CD4-positive, alpha-beta T cell treated with Interleukin-15 for 4 hours (primary cell): Measurements from ENCODE around the gene HTRA1.

Experiments
- DNase-seq: peaks from one replicate; pipeline ENCODE4 v3.0.0-alpha.2; 2020; ENCODE audit warnings: low spot score

HTRA1 gene

DNA sequence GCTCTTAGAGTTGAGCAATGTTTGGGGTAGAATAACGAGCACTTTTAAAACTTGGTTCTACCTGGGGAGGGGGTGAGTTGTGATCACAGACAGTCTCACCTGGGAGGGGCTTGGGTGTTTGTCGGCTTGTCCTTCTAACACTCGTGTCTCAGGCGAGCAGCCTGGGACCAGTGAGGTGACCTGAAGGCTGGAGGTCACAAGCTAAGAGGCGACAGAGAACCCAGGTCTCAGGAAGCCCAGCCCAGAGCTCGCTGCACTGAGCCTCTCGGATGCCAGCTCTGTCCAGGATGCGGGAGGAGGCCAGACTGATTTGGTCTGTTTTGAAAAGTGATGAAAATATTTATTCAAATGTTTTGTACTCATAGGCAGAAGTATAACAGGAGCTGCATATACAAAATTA is 11.8 kb downstream of the HTRA1 start:
- no peak for DNase-seq

DNA sequence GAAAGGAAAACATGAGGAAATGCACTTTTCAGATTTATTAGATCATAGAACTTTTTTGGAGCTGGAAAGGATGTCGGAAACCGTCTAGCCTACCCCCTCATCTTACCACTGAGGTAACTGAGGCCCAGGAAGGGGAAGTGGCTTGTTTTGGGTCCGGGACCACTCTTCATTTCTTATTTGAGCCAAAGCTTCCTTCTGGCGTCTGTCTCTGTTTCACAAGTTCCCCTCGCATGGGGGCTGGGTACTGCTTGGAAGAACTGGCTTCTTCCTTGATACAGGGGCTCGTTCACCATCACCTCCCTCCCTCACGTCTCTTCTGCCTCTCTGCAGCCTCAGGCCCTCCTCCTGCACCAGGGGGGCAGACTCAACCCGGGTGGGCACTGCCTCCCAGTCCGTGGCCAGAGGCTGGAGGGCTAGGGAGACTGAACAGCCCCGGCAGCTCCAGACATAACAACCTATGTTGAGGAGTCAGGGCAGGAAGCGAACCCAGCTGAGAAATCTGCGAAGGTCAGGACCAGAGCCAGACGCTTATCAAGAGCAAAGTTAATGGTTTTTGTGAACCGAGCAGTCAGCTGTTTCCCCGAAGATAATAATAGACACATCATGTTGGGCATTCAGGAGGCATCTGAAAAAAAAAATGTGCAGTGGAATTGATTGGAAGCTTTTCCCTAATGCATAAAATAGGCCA is 12.9 kb downstream of the HTRA1 start:
- no peak for DNase-seq

GRCh38 chr10:122475100-122475499 is 13.7 kb downstream of the HTRA1 start:
- no peak for DNase-seq

DNA sequence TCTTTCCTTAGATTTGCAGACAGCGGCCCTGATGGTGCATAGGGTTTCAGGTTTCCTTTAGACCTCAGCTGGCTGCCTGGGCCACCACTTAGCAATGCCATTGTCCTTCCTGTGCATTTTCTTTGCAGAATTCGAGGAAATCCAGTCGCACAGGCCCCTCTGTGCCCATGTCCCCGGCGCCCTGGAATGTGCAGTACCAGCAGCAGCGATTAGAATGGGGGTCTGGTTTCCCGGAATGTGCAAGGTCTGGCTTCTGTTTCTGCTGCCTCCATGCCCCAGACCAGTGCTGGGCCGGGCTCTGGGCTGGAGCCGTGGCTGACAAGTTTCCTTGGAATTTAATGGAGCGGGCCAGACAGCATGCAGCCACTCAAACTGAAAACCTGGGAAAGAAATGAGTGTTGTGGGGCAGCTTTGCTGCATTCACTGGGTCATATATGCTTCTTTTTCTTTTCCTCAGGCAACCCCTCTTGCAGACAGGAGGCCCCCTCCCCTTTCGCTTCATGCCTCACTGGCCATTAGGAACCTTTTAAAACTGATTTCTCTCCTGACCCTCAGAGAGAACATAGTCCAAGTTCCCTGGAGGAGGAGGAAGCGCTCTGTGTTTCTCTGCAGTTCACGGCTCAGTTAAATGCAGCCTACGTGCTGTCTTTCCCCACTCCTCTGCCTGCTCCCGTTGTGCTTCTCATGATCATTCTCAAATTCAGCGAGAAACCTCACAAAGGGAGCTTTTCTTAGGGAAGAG is 14.4 kb downstream of the HTRA1 start:
- DNase-seq, result no peak

DNA sequence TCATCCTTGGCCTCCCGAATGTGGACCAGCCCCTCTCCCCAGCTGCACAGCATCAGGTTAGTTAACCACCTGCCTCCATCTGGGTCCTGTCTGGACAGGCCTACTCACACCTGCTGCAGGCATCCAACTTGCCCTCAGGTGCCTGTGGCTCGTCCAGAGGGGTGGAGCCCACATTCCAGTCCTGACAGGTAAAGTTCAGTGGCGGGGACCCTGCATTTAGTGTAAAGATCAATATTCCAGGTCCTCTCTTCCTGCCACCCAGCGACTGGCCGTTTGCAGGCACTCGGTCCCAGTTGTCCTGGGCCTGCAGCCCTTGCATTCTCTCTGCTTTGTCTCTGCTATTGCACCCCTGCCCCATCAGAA is 15.0 kb downstream of the HTRA1 start:
- DNase-seq, result no peak

DNA sequence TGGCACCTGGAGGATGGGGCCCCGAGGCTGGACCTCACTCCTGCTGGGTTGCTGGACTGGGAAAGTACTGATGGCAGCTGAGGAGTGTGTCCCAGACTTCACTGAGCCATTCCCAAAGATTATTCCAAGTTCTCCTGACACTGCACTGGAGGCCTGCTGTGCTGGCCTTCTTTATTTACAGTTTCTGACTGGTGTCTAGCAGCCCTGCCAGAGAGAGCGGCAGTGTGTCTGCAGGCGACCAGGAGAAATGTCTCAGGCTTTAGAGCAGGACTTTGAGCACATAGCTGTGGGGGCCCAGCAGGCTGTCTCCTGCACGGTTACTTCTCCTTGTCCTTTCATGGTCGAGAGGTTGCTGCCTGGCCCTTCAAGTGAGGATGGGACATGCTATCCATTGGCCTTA is 16.1 kb downstream of the HTRA1 start:
- DNase-seq, result no peak

GRCh38 chr10:122478971-122479370 is 17.6 kb downstream of the HTRA1 start:
- DNase-seq, result no peak

- DNase-seq, result no peak
Measured at GRCh38 chr10:122480146-122480833, 18.9 kb downstream of the HTRA1 start.

GRCh38 chr10:122481296-122482056 is 20.1 kb downstream of the HTRA1 start:
- DNase-seq, result no peak

DNA sequence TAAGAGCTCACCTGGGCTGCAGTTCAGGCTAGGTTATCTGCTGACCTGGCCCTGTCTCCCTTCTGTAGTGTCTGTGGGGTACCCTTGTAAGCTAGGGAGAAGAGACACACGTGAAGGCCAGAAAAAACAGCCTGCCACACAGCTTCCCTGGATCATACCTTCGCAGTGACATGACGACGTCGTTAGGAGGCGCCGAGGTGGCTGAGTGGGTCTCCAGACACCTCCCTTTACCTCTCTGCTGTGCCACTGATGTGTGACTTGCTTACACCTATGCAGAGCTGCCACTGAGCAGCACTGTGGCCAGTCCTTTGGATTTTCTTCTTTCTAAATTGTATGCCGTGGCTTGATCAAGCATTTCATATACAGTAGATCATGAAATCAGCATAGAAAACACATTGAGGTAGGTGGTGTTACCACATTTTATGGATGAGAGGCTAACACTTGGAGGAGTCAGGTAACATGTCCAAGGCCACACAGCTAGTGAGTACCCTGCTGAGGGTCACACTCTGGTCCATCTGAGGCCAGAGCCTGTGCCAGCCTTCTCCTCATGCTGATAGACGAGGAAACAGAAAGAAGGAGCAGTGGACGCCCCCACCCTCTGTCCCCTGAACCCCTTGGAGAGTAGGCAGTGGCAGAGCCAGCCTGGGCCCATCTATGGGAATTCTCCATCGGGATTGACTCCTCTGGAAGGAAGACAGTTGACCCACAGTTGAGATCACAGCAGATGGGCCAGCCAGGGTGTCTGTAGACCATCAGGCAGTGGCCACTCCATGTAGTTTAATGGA is 23.1 kb downstream of the HTRA1 start:
- no peak for DNase-seq

DNA sequence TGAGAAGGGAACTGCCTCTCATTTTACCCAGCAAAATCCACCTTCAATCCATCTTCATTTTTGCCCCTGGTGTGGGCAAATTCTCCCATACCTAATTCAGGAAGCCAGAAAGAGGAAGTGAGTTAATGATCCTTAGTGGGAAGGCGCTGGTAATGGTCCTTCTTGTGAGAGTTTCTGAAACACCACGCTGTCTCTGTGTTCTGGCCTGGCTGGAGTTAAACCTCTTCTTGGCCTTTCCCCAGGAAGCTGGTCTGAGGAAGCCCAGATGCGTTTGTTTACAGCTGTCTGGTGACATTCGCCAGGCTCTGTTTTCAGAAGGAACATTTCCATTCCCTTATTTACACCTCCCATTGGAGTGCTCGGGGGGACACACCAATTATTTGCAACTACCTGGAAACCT is 24.3 kb downstream of the HTRA1 start:
- no peak for DNase-seq

DNA sequence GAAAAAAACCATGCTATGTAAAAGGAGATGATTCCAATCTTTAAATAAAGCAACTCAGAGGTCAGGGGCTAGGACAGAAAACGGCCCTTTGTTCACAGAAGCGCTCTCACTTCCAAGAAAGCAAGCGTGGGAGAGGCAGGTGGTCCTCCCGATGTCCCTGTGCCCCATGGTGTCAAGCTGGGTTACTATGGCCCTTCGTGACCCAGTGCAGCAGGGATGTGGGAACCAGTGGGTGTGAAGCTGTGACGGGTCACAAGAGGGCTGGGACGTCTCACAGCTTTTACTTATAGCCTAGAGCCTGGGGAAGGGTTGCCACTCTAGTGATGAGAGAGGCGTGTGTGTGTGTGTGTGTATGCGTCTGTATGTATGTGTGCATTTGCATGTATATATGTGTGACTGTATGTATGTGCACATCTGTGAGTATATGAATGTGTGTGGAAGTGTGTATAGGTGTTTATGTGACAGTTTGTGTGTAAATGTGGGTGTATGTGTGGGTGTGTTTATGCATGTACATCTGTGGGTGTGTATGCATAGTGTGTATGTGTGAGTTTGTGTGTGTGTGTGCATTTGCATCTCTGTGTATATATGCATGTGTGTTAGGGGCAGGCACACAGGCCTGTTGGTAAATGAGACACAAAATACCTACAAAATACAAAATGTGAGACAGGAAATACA is 25.2 kb downstream of the HTRA1 start:
- no peak for DNase-seq

DNA sequence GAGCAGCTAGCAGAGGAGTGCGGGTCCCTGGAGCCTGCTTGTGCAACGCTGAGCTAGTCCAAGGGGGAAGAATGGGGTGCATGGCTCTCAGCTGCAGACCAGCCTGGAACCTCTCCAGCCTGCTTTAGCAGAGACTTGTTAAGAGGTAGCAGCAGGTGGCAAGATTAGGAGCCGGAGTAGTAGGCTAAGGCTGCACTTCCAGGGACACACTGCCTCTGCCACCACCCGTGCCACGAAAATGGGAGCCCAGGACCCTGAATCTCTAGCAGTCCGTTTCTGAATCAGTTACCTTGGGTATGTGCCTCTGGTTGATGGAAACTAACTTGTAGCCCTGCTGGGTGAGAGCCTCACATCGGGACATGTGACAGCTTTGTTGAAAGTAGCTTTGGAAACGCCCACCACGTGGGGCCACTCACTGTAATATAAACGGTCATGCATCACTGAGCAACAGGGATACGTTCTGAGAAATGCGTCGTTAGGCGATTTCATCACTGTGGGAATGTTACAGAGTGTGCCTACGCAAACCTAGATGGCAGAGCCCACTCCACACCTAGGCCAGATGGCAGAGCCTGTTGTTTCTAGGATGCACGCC is 25.9 kb downstream of the HTRA1 start:
- no peak for DNase-seq

DNA sequence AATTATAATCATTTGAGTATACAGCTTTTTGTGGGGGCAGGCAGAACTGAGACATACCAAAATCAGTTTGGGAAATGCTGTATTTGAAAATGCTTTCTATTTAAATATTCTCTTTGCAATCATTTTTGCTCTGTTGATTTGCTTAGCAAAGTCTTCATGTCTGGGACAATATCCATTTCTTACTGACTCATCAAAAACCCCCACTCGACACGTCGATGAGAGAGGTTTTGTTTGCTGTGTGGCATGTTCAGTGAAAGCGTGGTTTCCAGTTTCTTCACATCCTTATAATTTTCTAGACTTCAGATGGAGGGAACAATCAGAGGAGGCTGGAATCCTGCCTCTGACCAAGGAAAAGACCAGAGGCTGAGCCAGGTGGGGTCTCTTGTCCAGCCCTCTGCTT is 28.9 kb downstream of the HTRA1 start:
- no peak for DNase-seq

DNA sequence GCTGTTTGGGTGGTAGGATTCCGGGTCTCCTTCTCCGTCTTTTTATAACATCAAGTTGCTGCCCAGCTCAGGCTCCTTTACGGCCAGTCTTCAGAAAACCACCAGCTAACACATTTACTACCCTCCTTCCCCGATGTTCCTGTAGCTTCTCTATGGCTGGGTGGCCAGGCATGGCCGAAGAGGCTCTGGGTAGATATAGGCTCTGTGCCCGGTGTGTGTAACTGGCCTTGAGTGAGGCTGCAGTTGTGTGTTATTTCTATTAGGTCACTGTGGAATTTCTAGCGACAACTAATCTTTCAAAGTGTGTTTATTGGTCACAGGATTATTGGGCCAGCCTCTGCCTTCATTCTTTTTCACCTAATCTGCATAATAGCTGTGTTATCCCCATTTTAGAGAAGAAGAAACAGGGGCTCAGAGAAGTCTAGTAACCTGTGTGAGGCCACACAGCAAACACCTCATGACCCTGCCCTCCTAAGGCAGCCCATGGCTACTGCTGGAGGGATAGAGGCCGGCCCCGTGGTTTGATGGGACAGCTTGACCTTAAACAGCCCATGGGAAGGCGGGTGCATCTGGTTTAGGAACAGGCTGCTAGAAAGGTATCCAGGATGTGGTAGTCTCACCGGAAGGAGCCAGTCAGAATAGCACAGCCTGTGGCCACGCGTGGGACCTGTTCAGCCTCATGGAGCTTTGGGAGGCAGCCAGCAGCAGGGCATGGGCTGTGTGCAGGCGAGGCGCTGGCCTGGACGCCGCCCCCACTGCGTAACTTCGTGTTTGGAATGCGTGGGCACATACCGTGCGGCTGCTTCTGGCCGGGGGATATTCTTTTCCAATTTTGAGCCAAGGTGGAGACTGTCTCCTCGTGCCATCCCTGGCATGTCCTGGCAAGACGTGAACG is 29.7 kb downstream of the HTRA1 start:
- DNase-seq, result peak; percentile 10

- no peak for DNase-seq
Measured at GRCh38 chr10:122492006-122492405, 30.7 kb downstream of the HTRA1 start.

DNA sequence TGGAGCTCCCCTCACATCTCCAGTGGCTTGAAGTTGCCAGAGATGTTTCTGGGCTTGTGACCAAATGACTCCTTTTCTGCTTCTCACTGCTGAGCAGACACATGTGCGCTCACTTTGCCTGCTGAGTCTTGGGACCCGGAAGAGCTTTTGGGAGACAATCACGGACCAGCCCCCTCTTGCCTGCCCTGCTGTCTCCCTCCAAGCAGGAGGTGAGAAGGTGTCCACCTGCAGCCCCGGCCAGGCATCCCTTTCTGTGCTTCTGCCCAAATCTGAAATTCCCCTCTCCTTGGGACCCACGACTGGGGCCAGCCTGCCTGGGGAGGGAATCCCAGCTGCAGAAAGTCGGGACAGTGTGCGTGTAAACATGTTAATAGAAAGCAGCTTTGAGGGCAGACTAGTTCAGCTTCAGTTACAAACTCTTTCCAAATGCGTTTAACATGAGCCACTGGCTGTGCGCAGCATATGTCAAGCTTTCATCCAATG is 31.7 kb downstream of the HTRA1 start:
- DNase-seq, result no peak

- DNase-seq, result no peak
Measured at GRCh38 chr10:122493761-122494160, 32.4 kb downstream of the HTRA1 start.

DNA sequence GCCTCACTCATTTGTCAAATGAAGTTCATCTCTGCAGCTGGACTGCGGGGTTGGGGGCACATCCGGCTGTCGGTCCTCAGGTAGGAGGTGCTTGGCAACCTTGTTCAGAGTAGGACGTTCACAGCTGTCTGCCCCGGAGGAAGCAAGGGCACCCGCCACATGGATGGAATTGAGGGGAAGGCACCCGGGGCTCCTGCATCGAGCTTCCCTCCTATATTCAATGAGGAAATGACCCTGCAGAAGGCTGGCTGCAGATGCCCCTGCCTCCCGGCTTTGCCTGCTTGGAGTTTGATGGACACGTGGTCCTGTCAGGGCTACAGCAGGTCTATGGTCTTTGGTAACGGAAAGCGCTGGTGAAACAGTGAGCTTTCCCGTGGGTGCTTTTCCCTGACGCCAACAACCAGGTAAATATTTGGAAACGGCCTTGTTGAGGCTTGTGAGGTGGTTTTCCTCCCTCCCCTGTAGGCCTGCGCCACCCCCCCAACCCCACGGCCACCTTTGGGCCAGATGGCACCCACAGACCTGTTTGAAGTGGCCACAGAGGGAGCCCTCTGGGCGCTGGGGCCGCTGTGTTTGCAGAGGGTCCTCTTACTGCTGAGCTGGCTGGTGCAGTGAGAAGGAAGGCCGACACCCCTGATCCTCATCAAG is 32.9 kb downstream of the HTRA1 start:
- DNase-seq, result no peak
